GM19452 (cell line): ENCODE data around the gene TFF1.
A peak's percentile ranks its signal among the peaks of the same experiment; 100 is the strongest.
"Not testable (repeated sequence)": the region's sequence is repeated elsewhere in the genome, so short reads cannot be mapped to it uniquely, and the experiment has no call there.

Experiments
- ATAC-seq: cut with Tn5 transposase; IDR thresholded peaks from one replicate; pipeline ENCODE4 v1.9.1; 2021; ENCODE audit not compliant: unreplicated experiment

Gene TFF1

GRCh38 chr21:42366292-42367010 is at the start of gene TFF1:
TFF1 (minus strand) TSS chr21:42366535; CDS start chr21:42366495, 40 bp downstream.
- ATAC-seq = no peak

DNA sequence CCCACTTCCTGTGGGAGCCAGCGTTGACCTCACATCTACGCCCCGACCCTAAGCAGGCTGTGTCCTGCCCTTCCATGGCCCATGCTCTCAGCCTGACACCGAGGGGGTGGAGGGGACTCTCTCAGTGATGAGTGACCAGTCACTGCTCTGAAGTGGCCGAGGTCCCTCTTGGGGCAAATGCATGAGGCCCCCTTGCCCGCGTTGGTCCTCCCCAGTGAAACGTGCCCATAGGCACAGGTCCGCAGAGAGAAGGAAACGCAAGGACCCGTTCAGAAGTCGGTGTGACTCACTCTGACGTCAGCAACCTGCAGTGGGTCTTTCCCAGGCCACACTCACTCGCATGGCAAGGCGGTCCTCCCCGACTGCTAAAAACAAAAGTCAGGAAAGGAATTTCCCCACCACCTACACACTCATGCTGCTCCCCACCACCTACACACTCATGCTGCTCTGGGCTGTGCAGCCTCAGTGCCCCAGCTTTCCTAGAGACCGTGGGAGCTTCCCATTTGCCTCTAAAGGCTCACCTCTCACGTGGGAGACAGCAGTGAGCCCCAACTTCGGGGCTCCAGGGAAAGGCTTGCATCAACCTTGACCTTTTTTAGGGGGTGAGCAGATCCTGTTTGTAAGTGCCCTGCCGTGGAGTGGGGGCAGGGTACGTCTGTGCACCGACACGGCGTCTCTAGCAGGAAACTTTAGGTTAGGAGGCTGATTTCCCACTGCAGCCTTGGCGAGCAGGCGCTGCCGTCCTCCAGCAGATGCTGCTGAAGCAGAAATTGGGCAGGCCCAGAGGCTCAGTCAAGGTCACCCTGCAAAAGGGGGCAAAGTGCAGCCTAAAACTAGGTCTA is 48.8 kb upstream of the TFF1 start:
- peak; percentile 65 for ATAC-seq

DNA sequence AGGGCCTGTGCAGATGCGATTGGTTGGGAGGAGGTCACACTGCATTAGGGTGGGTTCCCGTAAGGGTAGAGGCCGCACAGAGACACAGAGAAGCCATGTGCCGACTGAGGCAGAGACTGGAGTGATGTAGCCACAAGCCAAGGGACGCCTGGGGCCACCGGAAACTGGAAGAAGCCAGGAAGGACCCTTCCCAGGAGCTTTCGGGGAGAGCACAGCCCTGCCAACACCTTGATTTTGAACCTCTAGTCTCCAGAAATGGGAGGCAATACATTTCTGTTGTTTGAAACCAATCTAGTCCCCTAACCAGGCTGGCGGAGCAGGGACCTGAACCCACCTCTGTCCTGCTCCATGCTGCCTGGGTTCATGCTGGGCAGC is 48.2 kb upstream of the TFF1 start:
- ATAC-seq = no peak

DNA sequence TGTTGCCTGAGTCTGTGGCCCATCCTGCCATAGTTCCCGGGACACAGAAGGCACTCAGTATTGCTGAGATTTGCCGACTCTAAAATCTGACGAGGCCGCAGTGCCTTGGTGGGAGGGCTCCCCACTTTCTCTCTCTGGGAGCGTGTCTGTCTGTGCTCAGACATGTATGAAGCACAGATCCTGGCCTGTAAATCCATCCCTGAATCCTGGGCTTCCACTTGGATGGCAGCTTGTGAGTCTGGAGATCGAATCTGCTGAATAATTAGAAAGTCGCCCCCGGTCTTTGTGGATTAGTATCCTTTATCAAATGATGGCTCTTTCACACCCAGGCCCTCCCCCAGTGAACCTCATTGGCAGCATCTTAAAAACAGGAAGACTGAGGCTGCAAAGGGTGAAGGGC is 47.7 kb upstream of the TFF1 start:
- ATAC-seq = no peak

DNA sequence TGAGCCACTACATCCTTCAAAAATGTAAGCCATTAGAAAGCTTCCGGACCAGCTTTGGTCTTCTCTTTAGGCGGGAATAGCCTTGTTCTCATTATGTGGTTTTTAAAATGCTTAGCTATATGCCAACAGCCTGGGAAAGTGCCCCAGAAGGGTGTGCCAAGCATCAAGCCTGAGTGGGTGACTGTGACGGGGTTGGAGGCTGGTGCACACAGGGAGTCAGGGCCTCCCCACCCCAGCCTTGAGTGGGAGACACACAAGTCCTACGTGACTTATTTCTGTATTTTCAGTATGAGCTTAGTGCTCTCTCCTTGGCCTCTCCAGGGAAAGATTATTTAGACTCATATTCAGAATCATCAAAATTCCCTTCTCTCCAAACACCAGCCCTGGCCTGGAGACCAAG is 47.2 kb upstream of the TFF1 start:
- ATAC-seq = no peak

DNA sequence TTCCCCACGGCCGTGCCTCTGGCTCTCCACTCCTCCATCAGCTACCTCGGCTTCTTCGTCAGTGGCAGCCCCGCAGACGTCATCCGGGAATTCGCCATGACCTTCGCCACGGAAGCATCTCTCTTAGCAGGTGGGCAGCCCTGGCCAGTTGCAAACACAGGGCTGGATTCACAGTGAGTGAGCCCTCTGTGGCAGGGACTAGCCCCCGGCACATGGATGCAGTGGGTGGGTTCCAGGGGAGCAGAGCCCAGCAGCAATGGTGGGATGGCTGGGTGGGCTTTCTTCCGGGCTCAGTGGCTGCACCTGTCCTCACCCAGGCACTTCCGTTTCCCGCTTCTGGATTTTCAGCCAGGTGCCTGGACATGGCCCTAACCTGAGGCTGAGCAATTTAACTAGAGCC is 46.8 kb upstream of the TFF1 start:
- no peak for ATAC-seq

DNA sequence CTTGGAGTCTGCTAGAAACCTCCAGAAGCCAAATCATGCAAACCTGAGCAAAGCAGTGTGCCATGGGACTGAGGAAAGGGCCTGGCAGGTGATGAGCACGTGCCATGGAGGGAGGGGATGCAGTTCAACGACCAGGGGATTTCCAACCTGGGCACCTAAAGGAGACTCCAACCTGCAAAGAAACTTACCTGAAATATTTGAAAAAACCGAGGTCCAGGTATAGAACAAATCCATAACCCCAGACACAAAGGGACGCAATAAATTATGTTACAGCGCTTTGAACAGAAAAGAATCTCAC is 46.2 kb upstream of the TFF1 start:
- ATAC-seq = no peak

- no peak for ATAC-seq
Measured at GRCh38 chr21:42411891-42412635, 45.7 kb upstream of the TFF1 start.

DNA sequence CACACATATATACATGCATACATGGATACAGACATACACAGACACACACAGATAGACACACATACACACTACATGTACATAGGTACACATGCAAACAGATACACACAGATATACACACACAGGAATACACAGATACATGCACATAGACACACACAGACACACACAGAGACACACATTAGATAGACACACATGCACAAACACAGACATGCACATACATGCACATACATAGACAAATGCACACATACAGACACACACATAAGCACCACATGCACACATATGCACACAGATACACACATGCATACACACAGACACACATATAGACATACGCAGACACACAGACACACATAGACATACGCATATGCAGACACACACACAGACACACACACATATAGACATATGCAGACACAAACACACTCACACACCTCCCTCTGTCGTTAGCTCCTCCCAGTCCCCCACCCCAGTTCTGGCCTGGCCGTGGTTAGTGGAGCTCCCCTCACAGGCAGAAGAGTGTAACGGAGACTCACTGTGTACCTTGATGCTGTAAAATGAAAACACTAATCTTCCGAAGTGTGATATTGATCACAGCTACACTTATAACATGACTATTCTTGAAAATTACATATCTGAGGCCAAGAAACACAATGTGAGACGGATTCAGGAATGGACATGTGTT is 45.0 kb upstream of the TFF1 start:
- ATAC-seq = no peak

DNA sequence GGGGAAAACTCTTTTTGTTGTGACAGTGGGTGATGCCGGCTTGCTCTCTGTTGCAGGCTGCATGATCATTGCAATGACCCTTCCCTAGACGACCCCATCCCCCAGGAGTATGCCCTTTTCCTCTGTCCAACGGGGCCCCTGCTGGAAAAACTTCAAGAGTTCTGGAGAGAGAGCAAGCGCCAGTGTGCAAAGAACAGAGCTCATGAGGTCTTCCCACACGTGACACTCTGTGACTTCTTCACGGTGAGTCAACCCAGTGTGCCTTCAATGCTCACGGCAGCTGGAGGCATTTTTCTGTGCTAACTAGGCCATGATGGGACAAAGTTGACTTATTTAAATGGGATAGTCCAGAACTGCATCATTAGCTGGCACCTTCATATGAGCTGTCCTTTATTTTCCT is 43.0 kb upstream of the TFF1 start:
- ATAC-seq = no peak

DNA sequence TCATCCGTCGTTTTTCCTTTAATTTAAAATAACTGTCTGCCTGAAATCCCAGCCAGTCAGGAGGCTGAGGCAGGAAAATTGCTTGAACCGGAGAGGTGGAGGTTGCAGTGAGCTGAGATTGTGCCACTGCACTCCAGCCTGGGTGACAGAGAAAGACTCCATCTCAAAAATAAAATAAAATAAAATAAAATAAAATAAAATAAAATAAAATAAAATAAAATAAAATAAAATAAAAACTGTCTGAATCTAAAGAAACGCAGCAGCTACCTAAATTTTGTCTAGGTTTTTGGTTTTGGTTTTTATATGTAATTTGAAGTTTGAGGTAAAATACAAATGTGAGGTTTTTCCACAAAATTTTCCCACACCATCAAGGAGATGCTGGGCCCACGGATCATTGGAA is 42.4 kb upstream of the TFF1 start:
- ATAC-seq = not testable (repeated sequence)

DNA sequence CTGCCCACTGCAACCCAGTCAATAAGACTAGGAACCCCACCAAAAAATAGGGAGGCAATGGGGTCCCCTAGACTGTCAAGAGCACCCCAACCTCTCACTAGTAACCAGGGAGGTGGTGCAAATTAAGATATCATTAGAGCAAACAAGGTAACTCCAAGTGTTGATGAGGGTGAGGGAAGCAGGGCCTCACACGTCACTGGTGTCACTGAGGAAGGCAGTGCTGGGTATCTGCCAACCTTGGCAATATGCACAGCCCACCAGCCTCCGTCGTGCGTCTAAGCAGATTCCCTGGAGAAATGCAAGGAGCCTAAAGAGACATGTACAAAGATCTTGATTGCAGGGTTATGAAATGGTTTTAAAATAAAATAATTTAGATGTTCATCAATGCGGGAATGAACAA is 41.1 kb upstream of the TFF1 start:
- ATAC-seq = no peak

GRCh38 chr21:42406866-42407265 is 40.5 kb upstream of the TFF1 start:
- no peak for ATAC-seq

DNA sequence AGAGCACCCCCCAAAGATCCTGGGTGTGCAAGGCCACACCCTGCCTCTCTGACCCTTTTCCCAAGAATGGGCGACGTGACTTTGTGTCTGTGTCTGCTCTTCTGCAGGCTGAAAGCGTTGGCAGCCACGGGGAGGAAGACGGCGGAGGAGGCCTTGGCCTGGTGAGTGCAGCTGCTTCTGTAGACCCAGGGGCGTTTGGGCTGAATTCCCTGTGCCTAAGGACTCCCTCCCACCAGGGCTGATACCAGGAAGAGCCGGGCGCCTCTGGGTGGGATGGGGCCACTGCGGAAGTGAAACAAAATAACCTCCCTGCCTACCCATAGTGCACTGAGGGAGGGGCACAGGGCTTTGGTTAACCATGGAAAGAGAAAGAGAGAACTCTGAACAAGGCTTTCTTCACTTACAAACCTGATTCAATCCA is 39.9 kb upstream of the TFF1 start:
- no peak for ATAC-seq

- ATAC-seq = no peak
Measured at GRCh38 chr21:42405064-42406013, 39.0 kb upstream of the TFF1 start.

GRCh38 chr21:42404539-42404938 is 38.2 kb upstream of the TFF1 start:
- ATAC-seq = no peak

DNA sequence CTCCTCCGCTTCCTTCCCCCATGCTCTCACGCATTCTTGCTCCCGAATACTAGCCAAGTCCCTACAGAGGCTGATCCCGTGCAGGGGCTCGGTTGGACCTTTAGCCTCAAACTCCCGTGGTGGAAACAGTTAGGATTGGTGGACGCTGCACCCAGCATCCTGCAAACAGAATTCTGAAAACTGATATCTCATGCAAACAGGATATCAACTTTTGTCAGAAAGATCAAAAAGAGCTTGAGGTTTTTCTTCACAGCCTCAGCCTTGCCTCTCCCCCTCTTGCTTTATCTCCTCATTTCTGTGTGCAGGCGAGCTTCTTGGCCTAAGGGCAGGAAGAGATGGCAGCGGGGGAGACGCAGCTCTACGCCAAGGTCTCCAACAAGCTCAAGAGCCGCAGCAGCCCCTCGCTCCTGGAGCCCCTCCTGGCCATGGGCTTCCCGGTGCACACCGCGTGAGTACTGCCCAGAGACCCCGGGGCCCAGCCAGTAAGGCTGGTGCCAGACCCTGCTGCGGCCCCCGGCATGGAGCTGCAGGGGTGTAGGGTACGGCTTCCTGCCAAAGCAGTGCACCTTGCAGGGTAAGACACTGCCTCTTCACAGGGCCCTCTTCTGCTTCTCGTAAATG is 37.4 kb upstream of the TFF1 start, which contains the start of gene UBASH3A:
Gene UBASH3A (plus strand): TSS at position 292 of the 621 bp plus-strand sequence. CDS start 44 bp downstream, at position 336.
- ATAC-seq = no peak

- ATAC-seq = no peak
Measured at GRCh38 chr21:42401820-42402251, 35.5 kb upstream of the TFF1 start.

DNA sequence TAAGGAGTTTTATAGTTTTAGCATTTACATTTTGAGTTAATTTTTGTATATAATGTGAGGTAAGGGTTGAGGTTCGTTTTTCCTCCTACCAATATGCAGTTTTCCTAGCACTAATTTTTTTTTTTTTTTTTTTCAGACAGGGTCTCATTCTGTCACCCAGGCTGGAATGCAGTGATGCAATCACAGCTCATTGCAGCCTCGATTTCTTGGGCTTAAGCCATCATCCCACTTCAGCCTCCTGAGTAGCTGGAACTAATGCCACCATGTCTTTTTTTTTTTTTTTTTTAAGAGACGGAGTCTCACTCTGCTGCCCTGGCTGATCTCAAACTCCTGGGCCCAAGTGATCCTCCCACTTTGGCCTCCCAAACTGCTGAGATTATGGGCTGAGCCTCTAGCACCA is 34.8 kb upstream of the TFF1 start:
- ATAC-seq = no peak

DNA sequence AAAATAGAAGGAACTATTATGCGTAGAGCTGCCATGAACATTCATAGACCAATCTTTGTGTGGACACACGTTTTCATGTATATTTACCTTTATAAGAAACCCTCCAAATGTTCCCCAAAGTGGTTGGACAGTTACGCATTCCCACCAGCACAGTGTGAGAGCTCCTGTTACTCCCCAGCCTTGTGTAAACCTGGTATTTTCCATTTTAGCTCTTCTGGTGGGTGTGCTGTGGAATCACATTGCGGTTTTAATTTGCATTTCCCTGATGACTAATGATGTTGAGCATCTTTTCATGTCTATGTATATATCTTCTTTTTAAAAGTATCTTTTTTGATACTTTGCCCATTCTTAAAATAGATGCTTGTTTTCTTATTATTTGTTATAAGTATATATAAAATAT is 34.2 kb upstream of the TFF1 start:
- ATAC-seq = no peak
